K562 (cell line): ENCODE results near the gene SMURF1. TPM values are rescaled to one million over a fixed set of nuclear protein-coding genes. Genes with fewer than 3 reads are reported as not detected.

Source experiments
- AFF1 ChIP-seq, 2 experiments: fragments of 450-650 bp; IDR thresholded peaks; 2 replicates each; pipeline ENCODE4 v1.6.1; 2018; ENCODE audit warnings: mild to moderate bottlenecking in 2 of 2, low read depth in 1 of 2; ENCODE audit not compliant: partially characterized antibody in 2 of 2
- ARID3B ChIP-seq: fragments of 250-450 bp; sonication (Bioruptor Pico); IDR thresholded peaks from 2 replicates; pipeline ENCODE4 v1.4.0; 2020; ENCODE audit warnings: borderline replicate concordance
- FOXM1 ChIP-seq, 2 experiments: fragments of 450-650 bp in 1 of 2; sonication (generic) in 1 of 2; formaldehyde crosslinking in 1 of 2; IDR thresholded peaks; 2 replicates each; pipeline versions ENCODE4 v1.6.1 to v1.9.0; 2017 to 2022; ENCODE audit warnings: low read depth in 2 of 2, mild to moderate bottlenecking in 2 of 2, missing genetic modification reagents in 1 of 2, moderate library complexity in 1 of 2
- POLR2B ChIP-seq: fragments of 450-650 bp; IDR thresholded peaks from 2 replicates; pipeline ENCODE4 v1.6.1; 2018; ENCODE audit warnings: low read depth; ENCODE audit not compliant: partially characterized antibody
- POLR2H ChIP-seq: IDR thresholded peaks from 2 replicates; pipeline ENCODE4 v1.6.1; 2016; ENCODE audit warnings: missing genetic modification characterization, low read depth, mild to moderate bottlenecking, control low read depth, missing compliant biosample characterization, moderate library complexity
- SMARCA5 ChIP-seq: fragments of 450-650 bp; IDR thresholded peaks from 2 replicates; pipeline ENCODE4 v1.6.1; 2016
- TCF3 ChIP-seq: sonication (generic); formaldehyde crosslinking; IDR thresholded peaks from 2 replicates; pipeline ENCODE4 v1.4.0; 2020; ENCODE audit warnings: mild to moderate bottlenecking, missing genetic modification reagents
- WHSC1 ChIP-seq: IDR thresholded peaks from one replicate; pipeline ENCODE4 v1.6.1; 2012; ENCODE audit warnings: low read length, control low read depth, inconsistent platforms
- ZNF23 ChIP-seq: fragments of 250-450 bp; sonication (Bioruptor Pico); IDR thresholded peaks from 2 replicates; pipeline ENCODE4 v1.4.0; 2020; ENCODE audit warnings: mild to moderate bottlenecking
- ZNF436 ChIP-seq: fragments of 250-450, 450-650 bp; sonication (Bioruptor Pico); formaldehyde crosslinking; IDR thresholded peaks from 2 replicates; pipeline ENCODE4 v1.7.0; 2020; ENCODE audit warnings: mild to moderate bottlenecking
- ZNF57 ChIP-seq: fragments of 450-650 bp; formaldehyde crosslinking; IDR thresholded peaks from 2 replicates; pipeline ENCODE4 v1.4.0; 2020; ENCODE audit warnings: mild to moderate bottlenecking, moderate library complexity
- ZNF696 ChIP-seq: fragments of 250-450 bp; sonication (Bioruptor Pico); conservative IDR thresholded peaks from 2 replicates; pipeline ENCODE4 v1.4.0; 2020; ENCODE audit warnings: mild to moderate bottlenecking, moderate library complexity
- ZNF707 ChIP-seq: fragments of 250-450 bp; sonication (Bioruptor Pico); conservative IDR thresholded peaks from 2 replicates; pipeline ENCODE4 v1.8.0; 2022; ENCODE audit warnings: inconsistent platforms, mild to moderate bottlenecking, moderate library complexity
- ZNF79 ChIP-seq: fragments of 250-450 bp; sonication (Bioruptor Pico); IDR thresholded peaks from 2 replicates; pipeline ENCODE4 v1.4.0; 2020; ENCODE audit warnings: low read depth, mild to moderate bottlenecking, moderate library complexity
- ZSCAN29 ChIP-seq: fragments of 450-650 bp; IDR thresholded peaks from 2 replicates; pipeline ENCODE4 v1.6.1; 2017
- polyA plus RNA-seq, 8 experiments: library from polyadenylated mRNA; depleted of rRNA in 4 of 8; stranded (reverse) in 5 of 8; unstranded in 3 of 8; fragments of >200 nt; fragmentation: Nextera tagmentation in 2 of 8; fragmentation: Illumina TruSeq in 1 of 8; extraction: Ambion mirVana in 2 of 8; extraction: Trizol in 1 of 8; gene quantifications; 2 replicates each; pipeline versions ENCODE4 v1.2.1 to v1.2.3, GENCODE V29; 2011 to 2014; ENCODE audit warnings: inconsistent platforms in 1 of 8, missing spikeins in 1 of 8
- total RNA-seq, 7 experiments: library from RNA; depleted of rRNA in 6 of 7; stranded (reverse); fragments of >200 nt in 6 of 7; fragmentation: Illumina TruSeq in 2 of 7; extraction: Trizol in 2 of 7; gene quantifications; 2 replicates each; pipeline versions ENCODE4 v1.2.1 to v1.2.3, GENCODE V29; 2011 to 2021; ENCODE audit warnings: low replicate concordance in 1 of 7
- TF ChIP-seq, protein P1 (sequence below): sonication (generic); formaldehyde crosslinking; IDR thresholded peaks from 2 replicates; pipeline ENCODE4 v1.9.0; 2022; ENCODE audit warnings: mild to moderate bottlenecking, missing genetic modification reagents
- TF ChIP-seq, protein P2 (sequence below): sonication (generic); formaldehyde crosslinking; IDR thresholded peaks from 2 replicates; pipeline ENCODE4 v1.8.1; 2022; ENCODE audit warnings: missing genetic modification reagents
- TF ChIP-seq, protein P3 (sequence below): fragments of 450-650 bp; IDR thresholded peaks from 2 replicates; pipeline ENCODE4 v1.6.1; 2017; ENCODE audit warnings: antibody characterized with exemption

SMURF1 gene
- total and polyA plus RNA-seq, 9 of the 15 experiments (the other 6 are each of a cell fraction or from before 2014, with no cell fraction given) = 1.0 to 20.1 (median 12.6) TPM

DNA sequence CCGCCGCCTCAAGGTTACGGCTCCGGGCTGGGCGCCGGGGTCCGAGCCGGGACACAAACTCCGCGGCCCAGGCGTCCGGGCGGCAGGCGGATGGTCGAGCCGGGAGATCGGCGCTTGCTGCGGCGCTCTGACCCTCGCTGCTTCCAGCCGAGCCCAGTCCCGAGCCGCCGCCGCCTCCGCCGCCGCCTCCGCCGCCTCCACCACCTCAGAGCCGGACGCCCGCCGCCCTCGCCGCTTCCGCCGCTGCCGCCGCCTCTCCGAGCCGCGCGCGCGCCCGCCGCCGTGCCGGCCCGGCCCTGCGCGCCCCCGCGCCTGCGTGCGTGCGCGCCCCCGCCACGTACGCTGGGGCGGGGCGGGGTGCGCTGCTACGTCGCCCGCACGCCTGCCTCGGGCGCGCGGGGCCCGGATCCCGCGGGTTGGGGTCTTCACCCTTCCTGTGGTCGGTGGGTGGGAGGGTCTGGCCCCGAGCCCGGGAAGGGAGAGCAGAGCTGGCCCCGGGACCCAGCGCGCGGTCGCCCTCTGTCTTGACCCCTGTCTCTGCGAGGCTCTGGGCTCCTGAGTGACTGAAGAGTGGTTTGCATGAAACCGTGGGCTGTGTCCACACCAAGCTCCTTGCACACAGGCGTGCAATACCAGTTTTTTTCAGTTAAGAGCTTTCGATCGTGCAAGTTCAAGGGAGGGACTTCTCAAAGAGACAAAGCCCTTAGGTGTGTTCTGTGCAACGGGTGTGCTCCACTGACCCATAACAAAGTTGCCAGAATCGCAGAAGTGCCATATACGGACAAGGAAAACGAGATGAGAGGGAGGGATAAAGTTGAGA lies at the start of gene SMURF1 (continued):
- TF ChIP-seq ARID3B (CRISPR knock-in tag) = 0 out of 2 replicates have a peak, but pooled peaks have one; percentile 25
- TF ChIP-seq ZNF707 (CRISPR knock-in tag) = no peak
- TF ChIP-seq ZNF79 (CRISPR knock-in tag) = no peak
- no peak for TF ChIP-seq TCF3 (CRISPR knock-in tag)
- TF ChIP-seq, protein P1, sequence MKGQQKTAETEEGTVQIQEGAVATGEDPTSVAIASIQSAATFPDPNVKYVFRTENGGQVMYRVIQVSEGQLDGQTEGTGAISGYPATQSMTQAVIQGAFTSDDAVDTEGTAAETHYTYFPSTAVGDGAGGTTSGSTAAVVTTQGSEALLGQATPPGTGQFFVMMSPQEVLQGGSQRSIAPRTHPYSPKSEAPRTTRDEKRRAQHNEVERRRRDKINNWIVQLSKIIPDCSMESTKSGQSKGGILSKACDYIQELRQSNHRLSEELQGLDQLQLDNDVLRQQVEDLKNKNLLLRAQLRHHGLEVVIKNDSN (CRISPR knock-in tag) = no peak
- TF ChIP-seq SMARCA5 = no peak
- TF ChIP-seq, protein P2, sequence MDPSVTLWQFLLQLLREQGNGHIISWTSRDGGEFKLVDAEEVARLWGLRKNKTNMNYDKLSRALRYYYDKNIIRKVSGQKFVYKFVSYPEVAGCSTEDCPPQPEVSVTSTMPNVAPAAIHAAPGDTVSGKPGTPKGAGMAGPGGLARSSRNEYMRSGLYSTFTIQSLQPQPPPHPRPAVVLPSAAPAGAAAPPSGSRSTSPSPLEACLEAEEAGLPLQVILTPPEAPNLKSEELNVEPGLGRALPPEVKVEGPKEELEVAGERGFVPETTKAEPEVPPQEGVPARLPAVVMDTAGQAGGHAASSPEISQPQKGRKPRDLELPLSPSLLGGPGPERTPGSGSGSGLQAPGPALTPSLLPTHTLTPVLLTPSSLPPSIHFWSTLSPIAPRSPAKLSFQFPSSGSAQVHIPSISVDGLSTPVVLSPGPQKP (CRISPR knock-in tag) = no peak
- no peak for TF ChIP-seq AFF1 (IDR thresholded peaks at IDR 0.05; ENCODE audit: low read depth in 1 of 2, partially characterized antibody in 2 of 2)
- TF ChIP-seq POLR2H = peak; percentile 54
- TF ChIP-seq WHSC1 = no peak
- peak; percentile 79 for TF ChIP-seq ZSCAN29
- TF ChIP-seq ZNF23 (CRISPR knock-in tag) = no peak
- TF ChIP-seq, protein P3, sequence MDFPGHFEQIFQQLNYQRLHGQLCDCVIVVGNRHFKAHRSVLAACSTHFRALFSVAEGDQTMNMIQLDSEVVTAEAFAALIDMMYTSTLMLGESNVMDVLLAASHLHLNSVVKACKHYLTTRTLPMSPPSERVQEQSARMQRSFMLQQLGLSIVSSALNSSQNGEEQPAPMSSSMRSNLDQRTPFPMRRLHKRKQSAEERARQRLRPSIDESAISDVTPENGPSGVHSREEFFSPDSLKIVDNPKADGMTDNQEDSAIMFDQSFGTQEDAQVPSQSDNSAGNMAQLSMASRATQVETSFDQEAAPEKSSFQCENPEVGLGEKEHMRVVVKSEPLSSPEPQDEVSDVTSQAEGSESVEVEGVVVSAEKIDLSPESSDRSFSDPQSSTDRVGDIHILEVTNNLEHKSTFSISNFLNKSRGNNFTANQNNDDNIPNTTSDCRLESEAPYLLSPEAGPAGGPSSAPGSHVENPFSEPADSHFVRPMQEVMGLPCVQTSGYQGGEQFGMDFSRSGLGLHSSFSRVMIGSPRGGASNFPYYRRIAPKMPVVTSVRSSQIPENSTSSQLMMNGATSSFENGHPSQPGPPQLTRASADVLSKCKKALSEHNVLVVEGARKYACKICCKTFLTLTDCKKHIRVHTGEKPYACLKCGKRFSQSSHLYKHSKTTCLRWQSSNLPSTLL = no peak
- peak; percentile 88 for TF ChIP-seq POLR2B
- TF ChIP-seq FOXM1 (IDR thresholded peaks at IDR 0.05; ENCODE audit: low read depth) = no peak
- no peak for TF ChIP-seq FOXM1 (CRISPR knock-in tag; IDR thresholded peaks at IDR 0.05; ENCODE audit: low read depth)
- TF ChIP-seq ZNF436 (CRISPR knock-in tag) = no peak
- TF ChIP-seq ZNF57 (CRISPR knock-in tag) = no peak
- TF ChIP-seq ZNF696 (CRISPR knock-in tag) = no peak
